HL-60 (cell line): ENCODE results near the gene PPP1R7.

Experiments
- DNase-seq, 2 experiments: peaks; one replicate each; pipeline ENCODE4 v3.0.0-alpha.2; 2010 to 2020; ENCODE audit warnings: low read depth in 1 of 2, low spot score in 1 of 2
- H3K27ac ChIP-seq: fragments of 250-450 bp; sonication (Bioruptor Pico); replicated peaks from 2 replicates; pipeline ENCODE4 v1.5.1; 2020; ENCODE audit warnings: mild to moderate bottlenecking, moderate library complexity
- H3K27me3 ChIP-seq: fragments of 250-450 bp; sonication (Bioruptor Pico); 2 replicates; pipeline ENCODE4 v1.5.1; 2021; ENCODE audit warnings: mild to moderate bottlenecking, moderate library complexity; ENCODE audit not compliant: insufficient read depth, poor library complexity, severe bottlenecking
- H3K4me3 ChIP-seq: replicated peaks from 2 replicates; pipeline ENCODE4 v1.5.1; 2011; ENCODE audit warnings: mild to moderate bottlenecking, control low read depth, low read length; ENCODE audit not compliant: insufficient read depth
- GABPA ChIP-seq: IDR thresholded peaks from 2 replicates; pipeline ENCODE4 v1.6.1; 2012; ENCODE audit warnings: low read depth
- POLR2AphosphoS5 ChIP-seq: IDR thresholded peaks from 2 replicates; pipeline ENCODE4 v1.6.1; 2012; ENCODE audit warnings: low read depth
- SPI1 ChIP-seq: IDR thresholded peaks from 2 replicates; pipeline ENCODE4 v1.6.1; 2012; ENCODE audit warnings: low read depth, mild to moderate bottlenecking, borderline replicate concordance
- TF ChIP-seq, protein P1 (sequence below): IDR thresholded peaks from one replicate; pipeline ENCODE4 v1.5.1; 2011; ENCODE audit warnings: low read length, control low read depth, inconsistent platforms; ENCODE audit not compliant: insufficient read depth
- TF ChIP-seq, protein P2 (sequence below): IDR thresholded peaks from 2 replicates; pipeline ENCODE4 v1.6.1; 2012; ENCODE audit warnings: low read depth; ENCODE audit not compliant: insufficient replicate concordance

The PPP1R7 gene

GRCh38 chr2:241148239-241148638 is 2.0 kb upstream of the PPP1R7 start:
- peak in 1 of 2 experiments; percentile 27 for DNase-seq
- Histone ChIP-seq H3K4me3 (peak overlapping the region; percentile 93; the same call in 1 of the 2 replicates), H3K27me3 (no peaks in the 10 kb centered on the region), H3K27ac (no peak overlapping the region)
- no peak for TF ChIP-seq SPI1

DNA sequence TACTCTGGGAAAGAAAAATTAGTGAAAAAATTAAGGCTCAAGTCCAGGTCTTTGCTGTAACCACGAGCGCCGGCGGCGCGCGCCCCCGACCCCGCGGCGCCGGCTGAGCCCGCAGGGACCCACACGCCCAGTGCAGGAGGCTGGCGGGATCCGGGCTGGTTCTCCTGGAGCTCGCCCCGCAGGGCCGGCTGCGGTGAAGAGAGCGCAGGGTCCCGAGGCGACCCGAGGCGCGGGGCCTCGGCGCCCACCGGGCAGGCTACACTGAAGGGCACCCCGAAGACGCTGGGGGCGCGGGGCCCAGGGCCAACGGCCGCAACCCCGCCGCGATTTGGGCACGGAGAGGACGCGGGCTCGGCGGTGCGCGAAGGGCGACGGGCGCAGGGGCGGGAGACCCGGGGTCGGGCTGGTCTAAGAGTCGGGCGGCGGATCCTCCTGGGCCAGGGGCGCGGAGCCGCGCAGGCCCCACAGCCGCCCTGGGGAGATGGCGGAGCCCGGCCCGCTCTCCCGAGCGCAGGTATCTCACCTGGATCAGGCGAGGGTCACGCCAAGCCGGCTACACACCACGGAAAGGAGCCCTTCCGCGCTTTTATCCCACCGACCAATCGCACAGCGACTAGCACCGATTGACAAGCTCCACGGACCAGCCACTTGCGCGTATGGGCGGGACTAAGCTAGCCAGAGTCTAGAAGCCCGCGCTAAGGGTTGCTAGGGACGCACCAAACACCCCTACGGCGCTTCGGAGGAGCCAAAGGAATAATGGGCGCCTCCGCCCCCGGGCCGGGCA is 1.2 kb upstream of the PPP1R7 start, which contains the start of gene PASK:
Gene PASK (minus strand): TSS at position 582 of the 784 bp plus-strand sequence. CDS start 6,440 bp downstream, outside the sequence.
- peak within 1 kb of the TSS; percentile 93 for H3K4me3 ChIP-seq
- peak; percentile 85 to 98 for DNase-seq
- peak within 1 kb of the TSS; percentile 72 for H3K27ac ChIP-seq
- no peaks in the 10 kb centered on the region for H3K27me3 ChIP-seq
- TF ChIP-seq POLR2AphosphoS5 (no peak), SPI1 (no peak), GABPA (no peak)
- TF ChIP-seq, protein P1, sequence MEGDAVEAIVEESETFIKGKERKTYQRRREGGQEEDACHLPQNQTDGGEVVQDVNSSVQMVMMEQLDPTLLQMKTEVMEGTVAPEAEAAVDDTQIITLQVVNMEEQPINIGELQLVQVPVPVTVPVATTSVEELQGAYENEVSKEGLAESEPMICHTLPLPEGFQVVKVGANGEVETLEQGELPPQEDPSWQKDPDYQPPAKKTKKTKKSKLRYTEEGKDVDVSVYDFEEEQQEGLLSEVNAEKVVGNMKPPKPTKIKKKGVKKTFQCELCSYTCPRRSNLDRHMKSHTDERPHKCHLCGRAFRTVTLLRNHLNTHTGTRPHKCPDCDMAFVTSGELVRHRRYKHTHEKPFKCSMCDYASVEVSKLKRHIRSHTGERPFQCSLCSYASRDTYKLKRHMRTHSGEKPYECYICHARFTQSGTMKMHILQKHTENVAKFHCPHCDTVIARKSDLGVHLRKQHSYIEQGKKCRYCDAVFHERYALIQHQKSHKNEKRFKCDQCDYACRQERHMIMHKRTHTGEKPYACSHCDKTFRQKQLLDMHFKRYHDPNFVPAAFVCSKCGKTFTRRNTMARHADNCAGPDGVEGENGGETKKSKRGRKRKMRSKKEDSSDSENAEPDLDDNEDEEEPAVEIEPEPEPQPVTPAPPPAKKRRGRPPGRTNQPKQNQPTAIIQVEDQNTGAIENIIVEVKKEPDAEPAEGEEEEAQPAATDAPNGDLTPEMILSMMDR: no peak
- TF ChIP-seq, protein P2, sequence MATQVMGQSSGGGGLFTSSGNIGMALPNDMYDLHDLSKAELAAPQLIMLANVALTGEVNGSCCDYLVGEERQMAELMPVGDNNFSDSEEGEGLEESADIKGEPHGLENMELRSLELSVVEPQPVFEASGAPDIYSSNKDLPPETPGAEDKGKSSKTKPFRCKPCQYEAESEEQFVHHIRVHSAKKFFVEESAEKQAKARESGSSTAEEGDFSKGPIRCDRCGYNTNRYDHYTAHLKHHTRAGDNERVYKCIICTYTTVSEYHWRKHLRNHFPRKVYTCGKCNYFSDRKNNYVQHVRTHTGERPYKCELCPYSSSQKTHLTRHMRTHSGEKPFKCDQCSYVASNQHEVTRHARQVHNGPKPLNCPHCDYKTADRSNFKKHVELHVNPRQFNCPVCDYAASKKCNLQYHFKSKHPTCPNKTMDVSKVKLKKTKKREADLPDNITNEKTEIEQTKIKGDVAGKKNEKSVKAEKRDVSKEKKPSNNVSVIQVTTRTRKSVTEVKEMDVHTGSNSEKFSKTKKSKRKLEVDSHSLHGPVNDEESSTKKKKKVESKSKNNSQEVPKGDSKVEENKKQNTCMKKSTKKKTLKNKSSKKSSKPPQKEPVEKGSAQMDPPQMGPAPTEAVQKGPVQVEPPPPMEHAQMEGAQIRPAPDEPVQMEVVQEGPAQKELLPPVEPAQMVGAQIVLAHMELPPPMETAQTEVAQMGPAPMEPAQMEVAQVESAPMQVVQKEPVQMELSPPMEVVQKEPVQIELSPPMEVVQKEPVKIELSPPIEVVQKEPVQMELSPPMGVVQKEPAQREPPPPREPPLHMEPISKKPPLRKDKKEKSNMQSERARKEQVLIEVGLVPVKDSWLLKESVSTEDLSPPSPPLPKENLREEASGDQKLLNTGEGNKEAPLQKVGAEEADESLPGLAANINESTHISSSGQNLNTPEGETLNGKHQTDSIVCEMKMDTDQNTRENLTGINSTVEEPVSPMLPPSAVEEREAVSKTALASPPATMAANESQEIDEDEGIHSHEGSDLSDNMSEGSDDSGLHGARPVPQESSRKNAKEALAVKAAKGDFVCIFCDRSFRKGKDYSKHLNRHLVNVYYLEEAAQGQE: no peak

- Histone ChIP-seq H3K4me3 (peak overlapping the region; percentile 93), H3K27ac (peak overlapping the region; percentile 72), H3K27me3 (no peaks in the 10 kb centered on the region)
- no peak for DNase-seq
- TF ChIP-seq SPI1 (no peak), GABPA (no peak), POLR2AphosphoS5 (no peak)
- TF ChIP-seq, protein P1: no peak
- TF ChIP-seq, protein P2: no peak
These were observed 667 bp upstream of the PPP1R7 start for GRCh38 chr2:241149675-241149924.

GRCh38 chr2:241150660-241151530 is 628 bp downstream of the PPP1R7 start:
- no peak for TF ChIP-seq POLR2AphosphoS5
- peak in 1 of 2 experiments; percentile 15 for DNase-seq
- Histone ChIP-seq H3K27ac (peak overlapping the region; percentile 72), H3K27me3 (no peaks in the 10 kb centered on the region), H3K4me3 (peak overlapping the region; percentile 93)
